HG03460 (cell line): Measurements from ENCODE around the gene ZSCAN31.
"Not testable (repeated sequence)": the region's sequence is repeated elsewhere in the genome, so short reads cannot be mapped to it uniquely, and the experiment has no call there.

Experiments
- ATAC-seq: cut with Tn5 transposase; IDR thresholded peaks from one replicate; pipeline ENCODE4 v1.9.1; 2021; ENCODE audit not compliant: unreplicated experiment

ZSCAN31 gene

DNA sequence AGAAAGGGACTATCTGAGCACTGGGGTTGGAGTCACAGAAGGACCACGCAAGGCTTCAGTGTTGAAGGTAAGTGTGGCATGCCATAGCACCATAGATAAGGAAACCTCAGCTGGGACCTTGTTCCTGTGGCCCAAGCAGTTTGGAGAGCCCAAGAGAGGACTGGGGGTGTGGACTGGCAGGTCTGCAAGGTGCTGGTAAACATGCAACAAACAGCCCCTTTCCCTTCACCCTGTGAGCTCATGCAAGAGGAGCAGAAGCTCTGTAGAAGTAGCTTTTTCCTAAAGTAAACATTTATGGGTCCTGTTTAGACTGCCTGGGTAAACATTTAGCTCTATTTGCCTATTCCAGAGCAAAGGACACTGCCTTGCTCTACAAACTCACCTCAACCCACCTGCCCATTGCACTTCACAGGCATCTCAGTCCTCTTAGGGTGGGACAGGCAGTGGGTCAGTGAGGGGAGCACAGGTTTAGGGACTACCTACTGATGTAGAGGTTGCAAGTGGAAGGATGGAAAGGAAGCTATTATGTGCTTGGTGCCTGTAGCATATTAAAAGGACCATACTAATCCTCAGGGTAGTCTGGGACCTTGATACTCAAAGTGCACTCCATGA, 12.0 kb downstream of the ZSCAN31 start:
- ATAC-seq = no peak

DNA sequence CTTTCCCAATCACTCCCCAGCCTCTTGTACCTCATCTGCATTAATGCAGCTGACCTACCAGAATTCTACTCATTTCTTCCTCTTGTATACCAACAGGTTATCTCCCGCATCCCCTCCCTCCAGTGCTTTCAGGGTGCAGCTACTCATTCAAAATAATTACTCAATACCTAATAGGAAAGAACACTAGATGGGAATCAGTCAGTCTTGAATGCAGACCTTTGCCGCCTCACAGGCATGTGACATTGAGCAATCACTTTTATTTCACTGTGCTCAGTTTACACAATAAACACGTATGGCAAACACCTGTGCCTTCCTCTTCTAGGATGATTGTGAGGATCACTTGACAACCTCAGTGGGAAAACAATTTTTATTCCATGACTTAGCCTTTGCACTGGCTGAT, 13.3 kb downstream of the ZSCAN31 start:
- ATAC-seq = no peak

DNA sequence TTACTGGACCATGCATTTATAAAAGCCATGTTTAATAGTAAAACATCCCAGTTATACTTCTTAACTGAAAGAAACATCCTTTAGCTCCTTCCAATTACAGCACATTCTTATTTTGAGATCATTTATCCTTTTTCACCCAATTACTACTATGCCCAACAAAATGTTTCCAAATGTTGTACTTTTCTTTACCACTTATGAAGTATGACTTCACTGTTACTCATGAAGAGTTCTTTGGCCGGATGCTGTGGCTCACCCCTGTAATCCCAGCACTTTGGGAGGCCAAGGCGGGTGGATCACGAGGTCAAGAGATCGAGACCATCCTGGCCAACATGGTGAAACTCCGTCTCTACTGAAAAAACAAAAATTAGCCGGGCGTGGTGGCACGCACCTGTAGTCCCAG, 18.1 kb downstream of the ZSCAN31 start:
- ATAC-seq = not testable (repeated sequence)

DNA sequence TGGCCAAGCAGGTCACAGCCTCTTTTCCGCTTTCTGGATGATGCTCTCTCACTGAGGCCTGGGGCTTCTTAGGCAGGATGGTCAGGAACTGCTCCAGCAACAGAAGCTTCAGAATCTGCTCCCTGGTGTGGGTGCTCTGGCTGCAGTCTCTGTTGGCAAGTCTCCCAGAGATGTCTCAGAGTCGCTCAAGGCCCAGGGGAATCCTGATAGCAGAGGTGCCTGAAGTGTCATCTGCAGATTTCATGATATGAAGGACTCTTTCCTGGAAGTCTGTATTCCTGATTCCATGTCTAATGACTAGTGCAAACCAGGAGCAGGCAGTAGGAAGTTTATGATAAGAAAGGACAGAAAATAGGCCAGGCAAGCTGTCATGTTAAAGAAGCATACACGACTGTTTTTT, 20.3 kb downstream of the ZSCAN31 start:
- ATAC-seq = no peak

DNA sequence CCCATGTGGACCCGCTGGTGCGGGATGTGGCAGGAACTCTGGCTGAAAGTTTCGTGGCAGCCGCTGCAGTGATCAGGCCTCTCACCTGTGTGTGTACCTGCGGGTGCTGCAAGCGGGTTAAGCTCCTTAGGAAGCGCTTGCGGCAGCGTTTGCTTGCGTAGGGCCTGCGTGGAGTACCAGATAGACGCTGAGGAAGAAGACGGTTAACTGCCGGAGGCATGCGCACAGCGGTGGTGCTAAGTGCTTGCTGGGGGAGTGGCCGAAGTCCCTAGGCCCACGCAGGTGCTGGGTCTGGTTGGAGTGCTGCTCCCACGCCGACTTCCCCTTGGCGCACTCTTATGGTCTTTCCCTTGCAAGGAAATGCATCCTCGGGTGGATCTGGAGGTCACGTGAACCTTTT, 23.0 kb downstream of the ZSCAN31 start:
- ATAC-seq = no peak

DNA sequence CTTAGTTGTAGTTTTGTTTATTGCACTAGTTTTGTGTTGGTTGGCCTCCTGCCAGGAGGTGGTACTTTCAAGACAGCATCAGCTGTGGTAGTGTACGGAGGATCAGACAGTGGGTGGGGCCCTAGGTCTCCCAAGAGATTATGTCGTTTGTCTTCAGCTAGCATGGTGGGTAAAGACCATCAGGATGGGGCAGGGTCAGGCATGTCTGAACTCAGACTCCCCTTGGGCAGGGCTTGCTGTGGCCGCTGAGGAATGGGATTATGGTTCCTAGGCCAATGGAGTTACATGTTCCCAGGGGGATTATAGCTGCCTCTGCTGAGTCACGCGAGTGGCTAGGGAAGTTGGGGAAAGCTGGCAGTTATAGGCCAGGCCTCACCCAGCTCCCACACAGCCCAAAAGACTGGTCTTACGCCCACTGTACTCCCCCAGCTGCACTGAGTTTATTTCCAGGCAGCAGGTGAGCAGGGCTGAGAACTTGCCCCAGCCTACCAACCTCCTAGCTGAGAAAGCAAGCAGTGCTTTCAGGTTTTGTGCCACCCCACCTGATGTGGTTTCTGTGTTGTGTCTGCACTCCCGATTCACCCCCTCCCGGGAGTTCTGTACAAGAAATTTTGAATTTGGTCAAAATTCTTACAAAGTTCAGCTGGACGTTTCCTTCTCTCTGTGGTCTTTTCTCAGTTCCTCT, 24.7 kb downstream of the ZSCAN31 start:
- ATAC-seq = no peak

DNA sequence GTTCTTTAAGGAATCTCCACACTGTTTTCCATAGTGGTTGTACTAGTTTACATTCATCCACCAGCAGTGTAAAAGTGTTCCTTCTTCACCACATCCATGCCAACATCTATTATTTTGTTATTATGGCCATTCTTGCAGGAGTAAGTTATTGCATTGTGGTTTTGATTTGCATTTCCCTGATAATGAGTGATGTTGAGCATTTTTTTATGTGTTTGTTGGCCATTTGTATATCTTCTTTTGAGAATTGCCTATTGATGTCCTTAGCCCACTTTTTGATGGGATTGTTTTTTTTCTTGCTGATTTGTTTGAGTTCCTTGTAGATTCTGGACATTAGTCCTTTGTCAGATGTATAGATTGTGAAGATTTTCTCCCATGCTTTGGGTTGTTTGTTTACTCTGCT, 29.6 kb downstream of the ZSCAN31 start:
- not testable (repeated sequence) for ATAC-seq

DNA sequence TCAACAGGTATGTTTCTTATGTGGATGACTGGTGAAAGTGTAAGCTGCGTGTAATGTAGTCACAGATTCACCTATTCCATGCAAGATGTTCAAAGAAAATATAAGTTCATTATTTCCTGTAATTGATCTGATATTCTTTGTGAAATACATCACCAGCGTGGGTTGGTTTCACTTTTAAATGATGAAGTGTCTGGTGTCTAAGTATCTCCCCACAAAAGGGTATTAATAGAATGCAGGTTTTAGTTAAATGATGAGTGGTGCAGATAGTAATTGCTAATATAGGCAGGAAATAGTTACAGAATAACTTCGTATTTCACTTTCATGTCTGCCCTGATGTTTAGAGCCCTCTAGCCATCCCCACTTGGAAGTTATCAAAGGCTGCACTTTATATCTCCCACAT, 32.4 kb downstream of the ZSCAN31 start:
- ATAC-seq = peak; percentile 88

DNA sequence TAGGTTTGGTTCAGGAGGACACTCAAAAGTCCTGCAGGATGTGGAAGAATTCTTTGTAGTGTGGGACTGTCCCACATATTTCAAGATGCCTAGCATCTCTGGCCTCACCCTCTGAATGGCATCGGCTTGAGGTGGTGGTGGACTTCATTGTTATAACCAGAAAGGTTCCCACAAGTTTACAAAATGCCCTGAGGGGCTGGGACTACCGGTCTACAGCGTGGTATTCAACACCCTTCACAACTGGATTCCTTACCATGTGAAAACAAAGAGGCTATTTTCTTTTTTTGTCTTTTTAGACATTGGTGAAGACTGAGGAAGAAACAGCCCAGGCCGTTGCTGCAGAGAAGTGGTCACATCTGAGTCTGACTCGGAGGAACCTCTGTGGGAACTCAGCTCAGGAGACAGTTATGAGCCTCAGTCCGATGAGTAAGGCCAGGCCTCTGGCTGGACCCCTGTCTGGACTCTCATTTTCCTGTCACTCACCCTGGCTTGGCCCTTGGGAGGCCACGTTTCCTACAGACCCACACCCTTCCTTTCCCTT, 39.4 kb downstream of the ZSCAN31 start:
- ATAC-seq = no peak

DNA sequence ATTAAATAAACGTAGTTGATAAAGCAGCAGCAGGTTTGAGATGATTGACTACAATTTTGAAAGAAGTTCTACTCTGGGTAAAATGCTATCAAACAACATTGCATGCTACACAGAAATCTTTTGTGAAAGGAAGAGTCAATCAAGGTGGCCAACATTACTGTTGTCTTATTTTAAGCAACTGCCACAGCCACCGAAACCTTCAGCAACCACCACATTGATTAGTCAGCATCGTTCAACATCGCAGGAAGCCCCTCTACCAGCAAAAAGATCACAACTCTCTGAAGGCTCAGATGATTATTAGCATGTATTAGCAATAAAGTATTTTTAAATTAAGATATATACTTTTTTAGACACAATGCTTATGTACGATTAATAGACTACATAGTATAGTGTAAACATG, 40.6 kb downstream of the ZSCAN31 start:
- ATAC-seq = no peak

DNA sequence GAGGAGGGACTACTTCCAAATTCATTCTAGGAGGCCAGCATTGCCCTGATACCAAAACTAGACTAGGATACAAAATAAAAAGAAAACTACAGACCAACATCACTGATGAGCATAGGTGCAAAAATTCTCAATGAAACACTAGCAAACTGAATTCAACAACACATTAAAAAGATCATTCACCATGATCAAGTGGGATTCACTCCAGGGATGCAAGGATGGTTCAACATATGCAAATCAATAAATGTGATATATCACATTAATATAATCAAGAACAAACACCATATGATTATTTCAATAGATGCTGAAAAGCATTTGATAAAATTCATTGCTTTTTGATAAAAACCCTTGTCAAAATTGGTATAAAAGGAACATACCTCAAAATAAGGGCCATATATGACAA, 44.4 kb downstream of the ZSCAN31 start:
- no peak for ATAC-seq

DNA sequence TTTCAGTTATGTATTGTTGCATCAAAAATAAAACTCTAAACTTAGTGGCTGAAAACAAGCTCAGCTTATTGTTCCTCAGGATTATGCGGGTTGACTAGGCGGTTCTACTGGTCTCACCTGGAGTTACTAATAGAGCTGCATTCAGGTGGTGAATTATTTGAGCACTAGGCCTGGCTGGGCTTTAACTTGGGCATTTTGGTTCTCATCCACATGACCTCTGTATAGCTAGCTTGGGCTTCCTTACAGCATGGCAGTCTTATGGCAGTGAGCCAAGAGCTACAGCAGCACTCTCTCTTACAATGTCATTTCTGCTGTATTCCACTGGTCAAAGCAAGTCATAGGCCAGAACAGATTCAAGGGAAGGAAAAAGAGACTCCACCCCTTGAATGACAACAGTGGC, 53.0 kb downstream of the ZSCAN31 start:
- ATAC-seq = no peak

DNA sequence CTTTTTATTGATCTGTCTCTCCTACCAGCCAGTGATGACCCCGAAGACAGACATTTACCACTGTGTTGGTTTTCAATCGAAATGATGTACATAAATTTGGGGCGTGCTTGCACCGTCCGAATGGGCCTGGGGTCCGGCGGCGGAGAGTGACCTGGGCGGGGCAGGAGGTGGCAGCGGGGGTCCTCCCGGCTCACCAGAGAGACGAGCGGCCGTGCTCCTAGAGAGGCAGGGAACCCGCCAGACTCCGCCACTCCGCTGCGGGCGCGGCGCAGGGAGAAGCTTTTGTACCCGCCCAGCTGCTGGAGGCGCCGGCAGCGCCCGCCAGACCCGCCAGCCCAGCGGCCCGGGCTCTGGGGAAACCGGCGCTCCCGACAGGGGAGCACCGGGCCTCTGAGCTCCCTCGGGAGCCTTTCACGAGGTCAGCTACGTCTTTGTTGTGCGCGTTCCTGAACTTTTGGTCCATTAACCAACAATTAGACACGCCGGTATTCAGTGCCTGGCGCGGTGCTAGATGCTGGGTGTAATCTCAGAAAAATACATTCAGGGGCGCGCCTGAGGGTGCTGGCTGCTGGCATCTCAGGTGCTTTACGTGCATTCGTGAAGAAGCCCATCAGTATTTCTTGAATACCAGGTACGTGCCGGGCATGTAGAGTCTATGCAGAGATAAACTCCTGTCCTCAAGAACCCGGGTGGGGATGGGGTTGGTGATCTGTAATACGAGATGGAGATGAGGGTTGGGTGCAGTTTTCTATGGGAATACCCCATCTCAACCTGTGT, 54.5 kb downstream of the ZSCAN31 start, which contains the start of gene PGBD1:
Gene PGBD1, plus strand, starts transcription at position 285 of the 777 bp plus-strand sequence. CDS start 2,242 bp downstream, outside the sequence.
- ATAC-seq = peak; percentile 77

DNA sequence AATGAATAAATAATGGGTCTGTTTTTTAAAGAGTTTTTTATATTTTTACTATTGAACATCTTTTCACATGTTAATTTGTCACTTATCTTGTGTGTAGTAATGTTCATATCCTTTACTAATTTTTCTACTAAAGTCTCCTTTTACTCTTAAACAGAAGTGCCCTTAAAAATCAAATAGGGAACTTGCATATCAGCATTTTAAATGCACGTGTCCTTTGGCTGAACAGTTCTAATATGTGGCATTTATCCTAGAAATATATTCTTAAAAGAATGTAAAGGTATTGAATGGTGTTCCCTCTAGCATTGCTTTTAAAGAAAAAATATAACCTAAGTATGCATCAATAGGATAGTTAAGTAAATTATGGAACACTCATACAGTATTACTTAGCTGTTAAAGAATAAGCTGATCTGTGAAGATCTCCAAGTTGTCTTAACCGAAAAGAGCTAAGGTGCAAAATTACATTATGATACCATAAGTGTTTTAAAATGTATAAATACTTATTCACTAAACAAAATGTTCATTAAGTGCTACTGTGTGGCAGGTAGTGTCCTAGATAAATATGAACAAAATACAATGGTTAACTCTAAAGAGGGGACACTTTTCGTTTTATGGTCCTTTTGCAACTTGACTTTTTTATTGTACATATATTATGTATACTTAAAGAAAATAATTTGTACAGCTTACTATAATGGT, 55.2 kb downstream of the ZSCAN31 start:
- no peak for ATAC-seq

DNA sequence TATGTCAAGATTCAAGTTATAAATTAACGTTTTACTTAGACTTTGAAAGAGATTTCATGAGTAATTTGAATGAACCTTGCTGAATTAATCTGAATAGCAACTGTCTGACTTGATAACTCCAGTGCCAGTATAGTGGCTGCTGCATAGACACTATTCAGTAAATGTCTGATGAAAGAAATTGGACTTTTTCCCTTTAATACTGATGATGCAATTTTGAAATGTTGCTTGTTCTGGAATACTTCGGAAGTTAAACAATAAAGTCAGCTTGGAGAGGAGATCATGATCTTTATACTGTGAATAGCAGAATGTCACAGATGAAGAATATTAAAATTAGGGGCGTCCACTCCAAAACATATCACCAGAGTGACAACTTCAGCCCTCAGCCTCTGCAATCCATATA, 58.2 kb downstream of the ZSCAN31 start:
- no peak for ATAC-seq

DNA sequence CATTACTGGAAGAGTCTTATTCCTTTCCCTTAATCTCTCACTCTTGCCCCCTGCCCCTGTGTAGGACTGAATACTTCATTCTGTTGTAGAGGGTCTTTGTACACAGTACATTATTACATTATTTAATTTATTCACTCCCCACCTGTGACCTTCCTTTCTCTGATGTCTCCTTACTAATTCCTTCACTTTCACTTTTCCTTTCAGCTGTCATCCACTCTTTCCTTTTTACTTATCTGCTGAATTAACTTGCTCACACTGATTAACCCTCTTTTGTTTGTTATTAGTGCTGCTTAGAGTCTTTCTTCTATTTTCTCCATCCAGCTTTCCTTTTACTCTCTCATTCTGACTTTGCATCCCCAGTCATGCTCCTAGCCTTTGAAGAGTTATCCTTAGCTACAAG, 61.1 kb downstream of the ZSCAN31 start:
- ATAC-seq = no peak
